ENCODE results near the gene DTD1.

- TF ChIP-seq EZH2 (IDR thresholded peaks at IDR 0.05; ENCODE audit: borderline replicate concordance, low read depth, low read length, severe bottlenecking) (no peak), CTCF (IDR thresholded peaks at IDR 0.05; ENCODE audit: borderline replicate concordance, extremely low read depth, low read length, poor library complexity, severe bottlenecking) (no peak)
Observed at GRCh38 chr20:18813483-18813882, 225.6 kb downstream of the DTD1 start, which contains the start of gene SCP2D1.
